Left lobe of liver (tissue), 2 donors: ENCODE measurements around the gene SAAL1. TPM values are rescaled to one million over a fixed set of nuclear protein-coding genes. Genes with fewer than 3 reads are reported as not detected.

Experiments
- ATAC-seq: fragments of 200-7000 bp; cut with Tn5 transposase; one replicate; pipeline ENCODE4 v1.9.1; 2020; ENCODE audit warnings: mild to moderate bottlenecking, moderate library complexity
- DNase-seq: peaks from one replicate; pipeline ENCODE4 v3.0.0-alpha.2; 2020; ENCODE audit warnings: low spot score
- total RNA-seq: library from RNA; stranded (reverse); gene quantifications from one replicate; pipeline ENCODE4 v1.2.1, GENCODE V29; 2021
- donor health status: DM: no; HTN: no; CAD: no; lungs with moderate emphysema.
- donor health status: DM: no; HTN: yes; CAD: no.

The SAAL1 gene
- total RNA-seq, 1 donor from 2014 or later: 3.7 TPM

DNA sequence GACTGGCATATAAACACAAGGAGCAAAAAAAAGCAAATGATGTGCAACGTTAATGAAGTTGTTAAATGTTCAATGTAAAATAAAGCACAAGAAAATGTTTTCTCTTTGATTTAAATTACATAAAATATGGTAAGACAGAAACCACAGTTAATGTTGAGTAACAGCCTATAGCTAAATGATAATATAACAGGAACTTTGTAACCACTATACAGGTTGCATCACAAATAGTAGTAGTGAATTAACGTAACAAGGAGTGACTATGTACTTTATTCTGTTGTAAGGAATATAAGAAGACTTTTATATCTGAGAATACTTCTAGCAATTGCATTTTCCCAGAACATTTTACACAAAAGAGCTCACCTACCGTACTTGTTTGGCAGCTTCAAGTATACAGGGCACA, 16.9 kb downstream of the SAAL1 start:
- ATAC-seq: no peak
- DNase-seq: no peak

DNA sequence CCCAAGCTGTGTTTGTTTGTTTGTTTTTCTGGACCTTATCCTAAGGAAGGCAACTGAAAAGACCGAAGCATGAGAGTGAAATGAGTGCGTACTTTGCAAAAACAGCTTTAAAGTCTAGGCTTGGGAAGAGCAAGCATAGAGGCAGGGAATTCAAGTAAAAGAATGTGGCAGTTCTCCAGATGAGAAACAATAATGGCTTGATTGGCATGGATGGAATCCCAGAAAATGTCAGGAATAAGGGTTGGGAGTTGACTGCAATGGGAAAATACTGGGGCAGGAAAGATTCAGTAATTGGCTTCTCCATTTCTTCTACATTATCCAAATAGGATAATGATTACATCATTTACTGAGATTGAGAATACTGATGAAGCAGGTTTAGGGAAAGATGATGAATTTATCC, 17.5 kb downstream of the SAAL1 start:
- DNase-seq (no peak), ATAC-seq (no peak)

DNA sequence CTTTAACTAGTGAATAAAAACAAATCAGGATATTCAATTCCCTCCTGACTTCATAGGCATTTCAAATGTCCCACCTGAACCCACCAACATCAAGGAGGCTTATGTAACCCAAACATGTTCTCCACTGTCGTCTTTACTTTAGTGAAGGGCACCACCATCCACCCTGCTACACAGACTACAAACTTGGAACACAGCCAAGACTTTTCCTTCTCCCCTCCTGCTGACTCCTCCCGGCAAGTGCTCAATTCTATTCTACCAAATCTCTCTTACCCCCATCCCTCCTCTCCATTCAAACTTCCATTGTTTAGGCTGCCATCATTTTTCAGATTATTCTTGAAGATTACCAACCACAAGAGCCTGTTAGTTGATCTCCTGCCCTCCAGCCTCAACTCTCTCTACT, 24.3 kb downstream of the SAAL1 start:
- ATAC-seq (no peak), DNase-seq (no peak)

DNA sequence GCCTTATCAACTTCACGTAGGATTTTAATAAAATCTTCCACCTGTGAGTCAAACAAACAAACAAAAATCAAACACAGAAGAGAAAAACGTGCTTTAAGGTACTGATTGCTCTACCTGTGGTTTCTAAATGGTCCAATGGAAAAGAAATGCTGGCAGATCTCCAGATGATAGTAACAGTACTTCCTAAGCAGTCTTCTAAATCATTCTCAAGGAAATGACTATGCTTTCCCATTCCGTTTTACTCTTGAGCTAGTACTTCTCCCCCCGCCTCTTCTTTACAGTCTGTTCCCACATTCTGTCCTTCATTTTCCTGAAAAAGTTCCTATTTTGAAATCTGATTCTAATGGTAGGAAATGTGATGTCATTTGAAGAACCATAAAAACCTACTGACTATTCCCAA, 25.4 kb downstream of the SAAL1 start:
- no peak for DNase-seq
- ATAC-seq: no peak

DNA sequence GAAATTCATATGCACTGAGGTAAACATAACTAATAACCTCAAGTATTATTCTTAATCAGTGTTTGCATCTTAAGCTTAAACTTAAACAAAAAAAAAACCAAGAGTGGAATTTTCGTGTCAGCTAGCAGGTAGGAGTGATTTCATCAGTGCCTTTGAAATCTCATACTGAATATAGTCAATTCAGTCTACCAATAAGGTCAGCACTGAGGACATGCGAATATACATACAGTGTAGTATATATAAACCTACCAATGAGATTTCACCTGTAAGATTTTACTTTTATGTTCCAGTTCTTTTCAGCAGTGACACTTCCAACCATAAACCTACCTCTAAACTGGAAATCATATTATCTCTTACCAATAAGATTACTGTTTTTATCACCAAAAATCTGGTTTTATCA, 27.0 kb downstream of the SAAL1 start:
- no peak for DNase-seq
- ATAC-seq: no peak

DNA sequence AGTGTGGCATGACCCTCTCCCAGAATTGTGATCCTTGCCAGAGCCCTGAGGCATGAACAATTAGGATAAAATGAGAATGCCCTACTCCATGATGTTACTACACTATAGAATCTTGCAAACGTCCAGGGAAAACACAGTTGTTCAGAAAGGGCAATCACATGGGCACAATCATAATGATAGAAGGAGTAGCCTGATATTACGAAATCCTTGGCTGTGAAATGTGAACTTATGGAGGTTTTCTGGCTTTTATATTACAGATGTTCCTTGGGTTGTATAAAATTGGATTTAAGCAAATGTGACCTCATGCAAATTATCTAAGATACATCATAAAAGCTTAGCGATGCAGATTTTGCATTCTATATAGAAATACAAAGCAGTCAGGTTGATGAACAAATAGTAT, 30.4 kb downstream of the SAAL1 start:
- DNase-seq: no peak
- no peak for ATAC-seq

DNA sequence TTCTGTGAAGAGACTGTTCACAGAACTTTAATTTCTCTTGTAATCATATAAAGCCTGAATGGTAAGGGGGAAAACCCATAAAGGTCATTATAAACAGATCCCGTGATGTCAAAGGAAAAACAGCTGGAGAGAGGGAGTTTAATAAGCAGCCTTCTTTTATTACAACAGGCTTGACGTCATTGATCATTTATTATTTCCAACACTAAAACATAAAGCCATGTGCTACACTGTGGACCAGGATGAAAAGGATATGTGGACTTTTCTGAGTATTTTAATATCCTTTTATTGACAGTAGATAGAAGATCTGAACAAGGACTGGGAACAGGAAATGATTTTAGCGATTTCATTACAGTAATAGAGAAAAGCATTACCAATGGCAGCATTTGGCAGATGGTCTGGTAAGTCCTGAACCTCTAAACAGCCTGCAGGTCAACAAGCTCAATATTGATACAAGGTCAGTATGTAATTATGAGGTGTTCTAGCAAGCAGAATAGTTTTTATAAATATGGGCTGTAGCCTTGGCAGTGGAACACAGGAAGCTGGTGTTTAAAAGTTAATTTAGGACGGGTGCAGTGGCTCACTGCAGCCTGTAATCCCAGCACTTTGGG, 34.7 kb downstream of the SAAL1 start:
- no peak for DNase-seq
- no peak for ATAC-seq

DNA sequence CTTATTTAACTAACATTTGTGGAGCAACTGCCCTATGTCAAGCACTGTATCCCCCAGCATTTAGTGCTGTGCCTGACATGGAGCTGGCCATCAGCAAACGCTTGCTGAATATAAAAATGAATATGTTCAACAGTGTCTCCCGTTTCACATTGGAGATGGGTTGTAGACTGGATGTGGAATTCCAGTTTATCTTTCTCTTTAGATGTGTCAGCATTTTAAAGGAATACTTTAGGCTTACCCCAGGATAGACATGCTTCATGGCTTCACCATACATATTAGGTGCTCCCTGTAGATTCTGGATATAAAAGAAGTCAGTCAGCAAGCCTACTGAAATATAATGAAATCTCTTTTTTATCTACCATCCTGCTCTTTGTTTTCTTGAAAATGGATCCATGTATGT, 38.5 kb downstream of the SAAL1 start:
- no peak for ATAC-seq
- no peak for DNase-seq

DNA sequence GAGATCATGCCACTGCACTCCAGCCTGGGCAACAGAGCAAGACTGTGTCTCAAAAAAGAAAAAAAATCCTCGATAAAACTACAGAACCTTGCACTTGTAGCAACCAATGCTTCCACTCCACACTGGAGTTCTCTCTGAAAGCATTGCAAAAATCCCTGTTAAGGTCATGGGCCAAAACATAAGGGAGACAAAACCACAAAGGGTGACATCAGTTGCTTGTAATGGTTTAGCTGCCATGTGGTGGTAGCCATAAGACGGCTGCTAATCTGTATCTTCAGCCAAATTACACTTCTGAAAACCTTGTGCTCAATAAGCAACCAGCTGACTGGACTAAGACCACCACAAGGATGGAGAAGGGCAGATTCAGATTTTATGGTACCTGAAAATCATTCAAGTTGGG, 39.3 kb downstream of the SAAL1 start:
- ATAC-seq (no peak), DNase-seq (no peak)

DNA sequence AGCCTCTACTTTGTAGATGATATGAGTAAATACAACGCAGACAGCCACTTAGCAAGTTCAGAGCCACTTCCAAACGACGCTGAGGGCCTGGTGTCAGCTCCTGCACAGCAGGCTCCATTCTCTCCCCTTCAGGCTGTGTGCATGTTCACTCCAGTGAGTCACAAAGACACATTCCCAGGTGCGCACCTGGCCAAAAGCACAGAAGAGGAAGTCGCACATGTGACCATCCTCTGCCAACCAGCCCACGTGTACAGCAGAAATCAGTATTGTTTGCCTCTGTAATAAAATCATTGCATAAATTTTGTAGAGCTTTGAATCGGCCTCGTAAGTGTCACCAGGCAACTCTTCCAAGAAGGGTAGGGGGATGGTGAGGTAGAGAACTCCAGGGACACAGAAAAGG, 40.3 kb downstream of the SAAL1 start:
- DNase-seq (no peak), ATAC-seq (no peak)

DNA sequence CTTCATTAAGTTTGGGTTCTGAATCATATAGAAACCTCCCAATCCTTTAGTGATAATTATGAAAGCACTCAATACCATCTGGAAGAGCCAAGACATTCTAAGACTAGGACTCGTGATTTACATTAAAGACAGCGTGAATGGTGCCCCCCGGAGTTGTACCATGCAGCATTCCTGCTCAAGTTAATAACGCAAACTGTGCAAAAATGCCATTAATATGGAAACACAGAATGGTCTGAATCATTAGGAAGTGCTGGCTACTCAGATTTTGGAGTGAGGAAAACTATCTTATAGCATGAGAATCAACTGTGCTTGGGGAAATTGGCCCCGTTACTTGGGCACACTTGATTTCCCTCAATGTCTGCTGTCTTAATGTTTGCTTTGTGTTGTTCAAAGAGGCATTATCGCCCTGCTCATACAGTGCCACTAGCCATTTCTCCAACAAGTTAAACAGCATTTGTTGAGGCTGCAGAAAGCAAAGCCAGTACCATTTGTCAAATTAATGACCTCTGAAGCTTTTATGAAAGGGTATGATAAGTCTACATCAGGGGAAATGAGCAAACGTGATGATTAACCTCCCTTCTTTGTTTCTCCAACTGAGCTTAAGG, 41.3 kb downstream of the SAAL1 start:
- DNase-seq (no peak), ATAC-seq (peak; percentile 67)

DNA sequence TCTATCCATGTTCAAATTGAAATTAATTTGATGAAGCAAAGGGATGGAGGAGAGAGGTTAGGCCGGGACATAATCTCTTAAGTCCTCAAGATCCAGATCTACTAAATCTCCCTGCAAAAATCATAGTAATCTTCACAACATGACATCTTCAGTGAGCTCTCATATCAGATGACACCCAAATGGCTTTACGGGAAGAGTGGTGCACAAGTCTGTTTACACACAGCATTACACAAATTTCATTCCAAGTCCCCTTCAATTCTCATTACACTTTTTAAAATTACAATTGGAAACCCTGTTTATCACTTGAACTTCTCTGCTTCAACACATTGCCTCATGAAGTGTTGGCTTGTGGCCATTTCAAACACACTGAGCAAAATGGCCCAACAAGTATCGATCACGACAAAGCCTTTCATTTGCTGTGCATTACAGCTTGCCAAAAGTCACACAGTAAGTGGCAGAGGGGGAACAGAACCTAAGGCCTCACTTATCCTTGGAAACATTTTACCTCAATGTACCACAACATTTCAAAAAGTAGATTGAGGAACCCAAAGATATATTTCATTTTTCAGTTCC, 41.9 kb downstream of the SAAL1 start:
- DNase-seq: peak; percentile 70
- ATAC-seq: peak; percentile 86

DNA sequence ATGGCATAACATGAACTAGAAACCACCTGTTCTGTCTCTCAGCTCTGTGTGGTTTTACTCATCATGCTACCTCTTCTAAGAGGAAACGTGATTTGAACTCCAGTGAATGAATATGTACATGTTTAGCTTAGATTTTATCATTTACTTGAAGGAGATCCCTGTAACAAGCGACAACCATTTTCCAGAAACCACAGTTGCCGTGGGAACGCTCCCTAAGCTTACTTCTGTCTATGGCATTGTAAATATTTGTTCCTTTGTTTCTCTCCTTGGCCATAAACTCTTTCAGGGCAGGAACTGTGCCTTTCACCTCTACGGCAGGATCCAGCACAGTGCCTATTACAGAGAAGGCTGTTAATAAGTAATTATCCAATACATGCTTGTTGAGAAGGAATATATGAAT, 42.8 kb downstream of the SAAL1 start:
- no peak for DNase-seq

DNA sequence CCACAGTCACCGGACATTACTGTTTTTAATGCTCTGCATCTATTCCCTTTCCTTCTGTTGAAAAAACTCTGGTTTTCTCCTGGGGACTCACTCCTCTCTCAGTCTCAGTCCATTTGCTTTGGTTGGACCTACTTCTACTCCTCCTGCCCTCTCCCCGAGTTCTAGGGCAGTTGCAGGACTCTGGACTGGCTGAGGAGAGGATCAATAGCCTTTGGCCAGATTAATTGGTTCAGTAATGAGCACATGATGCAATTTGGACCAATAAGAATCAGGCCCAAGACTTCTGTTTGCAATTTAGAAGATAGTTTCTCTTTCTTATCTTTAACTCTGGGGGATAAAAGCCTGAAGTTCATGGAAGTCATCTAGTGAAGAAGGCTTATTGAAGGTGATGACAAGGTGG, 44.5 kb downstream of the SAAL1 start:
- ATAC-seq: peak; percentile 65
- no peak for DNase-seq

More for the DNA sequence above, 42.8 kb downstream of the SAAL1 start:
- peak; percentile 46 for ATAC-seq

DNA sequence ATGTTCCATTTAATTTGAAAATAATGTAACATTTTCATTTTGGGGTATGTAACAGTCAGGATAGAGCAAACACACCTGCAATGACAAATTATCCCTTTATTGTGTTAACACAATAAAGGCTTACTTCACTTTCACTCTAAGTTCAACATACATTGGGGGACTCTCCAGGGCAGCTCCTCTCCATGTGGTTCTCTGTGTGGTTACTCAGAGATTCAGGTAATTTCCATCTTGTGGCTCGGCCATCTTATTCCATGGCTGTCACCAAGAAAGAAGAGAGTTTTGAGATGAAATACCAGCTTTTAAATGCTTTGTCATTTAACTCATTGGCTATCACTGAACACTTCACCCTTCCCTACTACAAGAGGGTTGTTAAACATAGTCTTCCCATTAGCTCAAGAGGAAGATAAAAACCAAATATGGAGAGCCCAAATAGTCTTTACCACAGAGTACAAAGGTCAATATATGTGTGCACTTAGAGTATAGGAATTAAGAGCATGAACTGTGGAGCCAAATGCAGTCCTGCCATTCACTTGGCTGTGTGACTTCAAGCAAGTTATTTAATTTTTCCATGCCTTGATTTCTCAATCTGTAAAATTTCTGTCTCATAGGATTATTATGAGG, 49.2 kb downstream of the SAAL1 start:
- DNase-seq (no peak), ATAC-seq (no peak)

DNA sequence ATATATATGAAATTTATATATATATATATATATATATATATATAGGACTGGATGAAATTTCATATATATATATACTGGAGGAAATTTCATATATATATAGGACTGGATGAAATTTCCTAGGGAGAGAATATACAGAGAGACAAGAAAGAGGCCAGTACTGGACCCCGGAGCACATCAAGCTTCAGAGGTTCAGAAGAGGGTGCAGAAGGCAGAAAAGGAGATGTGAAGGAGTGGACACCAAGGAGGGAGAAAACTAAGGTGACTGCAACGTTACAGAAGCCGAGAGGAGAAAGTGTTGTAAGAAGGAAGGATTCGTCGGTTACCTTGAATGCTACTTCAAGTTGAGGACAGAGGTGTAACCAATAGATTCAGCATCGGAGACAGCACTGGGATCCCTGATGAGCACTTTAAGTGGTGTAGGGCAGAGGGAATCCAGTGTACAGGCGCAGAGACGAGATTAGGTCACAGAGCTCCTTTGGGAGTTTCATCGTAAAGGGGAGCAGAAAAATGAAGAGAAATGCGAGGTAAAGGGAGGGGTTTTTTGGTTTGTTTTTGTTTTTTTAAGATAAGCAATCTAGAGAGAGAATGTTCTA, 51.3 kb downstream of the SAAL1 start:
- ATAC-seq (no peak), DNase-seq (no peak)

DNA sequence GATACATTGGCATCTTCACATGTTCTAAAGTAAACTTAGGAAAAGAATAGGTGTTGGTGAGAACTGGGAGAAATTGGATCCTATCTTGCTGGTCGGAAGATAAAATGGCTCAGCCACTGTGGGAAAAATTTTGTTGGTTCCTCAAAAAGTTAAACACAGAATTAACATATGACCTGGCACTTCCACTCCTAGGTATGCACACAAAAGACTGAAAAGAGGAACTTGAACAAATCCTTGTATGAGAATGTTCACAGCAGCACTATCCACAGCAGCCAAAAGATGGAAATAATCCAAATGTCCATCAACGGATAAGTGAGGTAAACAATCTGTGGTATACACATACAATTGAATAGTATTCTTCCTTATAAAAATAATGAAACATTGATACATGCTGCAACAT, 55.0 kb downstream of the SAAL1 start:
- no peak for DNase-seq
- no peak for ATAC-seq

DNA sequence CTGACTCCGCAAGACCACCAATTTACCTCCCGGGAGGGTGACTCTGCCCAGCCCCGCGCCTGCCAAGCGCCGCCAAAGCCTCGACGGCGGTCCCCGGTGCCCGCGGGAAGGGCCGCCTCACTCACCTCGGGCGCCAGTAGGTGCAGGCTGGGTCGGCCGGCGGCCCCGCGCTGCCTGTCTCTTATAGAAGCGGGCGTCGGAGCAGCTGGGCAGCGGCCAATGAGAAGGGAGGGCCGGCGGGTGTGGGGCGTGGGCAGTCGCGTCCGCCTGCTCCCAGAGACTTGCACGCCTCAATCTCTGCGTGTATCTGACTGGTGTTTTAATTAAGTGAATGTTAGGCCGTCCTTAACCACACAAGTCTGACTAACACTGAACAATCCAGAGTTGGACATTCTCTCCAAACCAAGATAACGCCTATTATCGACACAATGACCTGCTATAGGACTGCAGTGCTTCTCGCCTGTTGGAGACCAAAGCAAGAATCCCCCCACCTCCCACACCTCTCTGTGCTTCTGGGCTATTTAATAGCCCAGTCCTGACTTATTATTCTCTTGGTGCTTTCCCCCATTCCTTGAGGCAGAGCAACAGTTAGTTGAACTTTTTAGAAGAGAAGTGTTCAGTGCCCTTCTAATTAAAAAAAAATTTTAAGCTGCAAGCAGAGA, 59.6 kb downstream of the SAAL1 start, which contains the start of gene TPH1:
Gene TPH1 (minus strand): TSS at position 154 of the 662 bp plus-strand sequence. CDS start 5,507 bp downstream, outside the sequence.
- DNase-seq: no peak
- ATAC-seq: peak; percentile 53

DNA sequence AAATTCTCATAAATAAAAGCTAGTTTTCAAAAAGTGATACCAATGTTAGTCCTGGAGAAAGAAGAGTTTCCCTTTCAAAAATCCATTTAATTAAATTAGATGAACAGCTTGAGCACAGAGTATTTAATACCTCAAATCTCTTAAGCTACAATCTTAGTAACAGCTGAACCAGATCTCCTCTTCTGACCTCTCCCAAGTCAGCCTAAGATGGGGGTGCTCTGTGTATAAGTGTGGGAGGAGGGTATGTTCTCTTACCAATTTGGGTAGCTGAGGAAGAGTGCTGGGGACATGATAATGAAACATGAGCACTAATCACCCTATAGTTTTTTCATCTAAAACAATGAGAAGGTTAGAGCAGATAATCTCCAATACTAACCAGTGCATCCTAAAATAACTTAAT, 69.4 kb downstream of the SAAL1 start:
- ATAC-seq: no peak
- no peak for DNase-seq
